IPS-18c (cell line): ENCODE measurements around the gene PTPN1.
"Not testable (repeated sequence)": the region's sequence is repeated elsewhere in the genome, so short reads cannot be mapped to it uniquely, and the experiment has no call there.

Experiments used
- H3K4me3 ChIP-seq: 2 replicates; pipeline ENCODE4 v1.7.0; 2013; ENCODE audit warnings: low read depth, mild to moderate bottlenecking, low read length, moderate library complexity; ENCODE audit not compliant: insufficient read depth
- H3K9me3 ChIP-seq: one replicate; pipeline ENCODE4 v1.6.1; 2013; ENCODE audit warnings: mild to moderate bottlenecking, low read length, moderate library complexity; ENCODE audit not compliant: control insufficient read depth, insufficient read depth

Gene PTPN1

GRCh38 chr20:50537546-50538201 lies 27.5 kb downstream of the PTPN1 start:
- H3K9me3 ChIP-seq: no peaks in the 10 kb centered on the region
- no peak overlapping the region for H3K4me3 ChIP-seq

- no peak overlapping the region for H3K4me3 ChIP-seq
- H3K9me3 ChIP-seq: no peaks in the 10 kb centered on the region
Observed at GRCh38 chr20:50538276-50538675, 28.1 kb downstream of the PTPN1 start.

GRCh38 chr20:50539798-50540197 lies 29.6 kb downstream of the PTPN1 start:
- H3K9me3 ChIP-seq, H3K4me3 ChIP-seq: not testable (repeated sequence)

GRCh38 chr20:50540620-50541605 lies 30.7 kb downstream of the PTPN1 start:
- Histone ChIP-seq H3K9me3 (no peaks in the 10 kb centered on the region), H3K4me3 (no peak overlapping the region)

- H3K9me3 ChIP-seq: no peaks in the 10 kb centered on the region
- no peak overlapping the region for H3K4me3 ChIP-seq
Observed at GRCh38 chr20:50541606-50542041, 31.4 kb downstream of the PTPN1 start.

- H3K9me3 ChIP-seq: no peaks in the 10 kb centered on the region
- H3K4me3 ChIP-seq: no peak overlapping the region
Observed at GRCh38 chr20:50543326-50543725, 33.1 kb downstream of the PTPN1 start.

- no peak overlapping the region for H3K4me3 ChIP-seq
Observed at GRCh38 chr20:50545126-50545525, 34.9 kb downstream of the PTPN1 start.

GRCh38 chr20:50546729-50547314 lies 36.6 kb downstream of the PTPN1 start:
- H3K4me3 ChIP-seq: no peak overlapping the region
- H3K9me3 ChIP-seq: no peaks in the 10 kb centered on the region

More at GRCh38 chr20:50545126-50545525, 34.9 kb downstream of the PTPN1 start:
- H3K9me3 ChIP-seq: no peaks in the 10 kb centered on the region

GRCh38 chr20:50547964-50548363 lies 37.8 kb downstream of the PTPN1 start:
- H3K4me3 ChIP-seq: no peak overlapping the region
- no peaks in the 10 kb centered on the region for H3K9me3 ChIP-seq

GRCh38 chr20:50548396-50548795 lies 38.2 kb downstream of the PTPN1 start:
- no peak overlapping the region for H3K4me3 ChIP-seq
- no peaks in the 10 kb centered on the region for H3K9me3 ChIP-seq

- Histone ChIP-seq H3K4me3 (no peak overlapping the region), H3K9me3 (no peaks in the 10 kb centered on the region)
Observed at GRCh38 chr20:50550531-50550930, 40.3 kb downstream of the PTPN1 start.

GRCh38 chr20:50551288-50551687 lies 41.1 kb downstream of the PTPN1 start:
- no peaks in the 10 kb centered on the region for H3K9me3 ChIP-seq
- H3K4me3 ChIP-seq: no peak overlapping the region

GRCh38 chr20:50552979-50553378 lies 42.8 kb downstream of the PTPN1 start:
- Histone ChIP-seq H3K9me3 (no peaks in the 10 kb centered on the region), H3K4me3 (no peak overlapping the region)

GRCh38 chr20:50554694-50555579 lies 44.8 kb downstream of the PTPN1 start:
- H3K4me3 ChIP-seq: no peak overlapping the region
- H3K9me3 ChIP-seq: no peaks in the 10 kb centered on the region

GRCh38 chr20:50555662-50556061 lies 45.5 kb downstream of the PTPN1 start:
- Histone ChIP-seq H3K9me3 (no peaks in the 10 kb centered on the region), H3K4me3 (no peak overlapping the region)

- Histone ChIP-seq H3K4me3 (no peak overlapping the region), H3K9me3 (no peaks in the 10 kb centered on the region)
Observed at GRCh38 chr20:50557549-50558134, 47.5 kb downstream of the PTPN1 start.
